Activated naive CD8-positive, alpha-beta T cell (primary cell): ENCODE measurements around the gene MEGF11.

Experiments
- H3K27ac Mint-ChIP-seq: one replicate; pipeline ENCODE4 v1.8.0; 2021; ENCODE audit warnings: mixed read lengths
- H3K27me3 Mint-ChIP-seq: one replicate; pipeline ENCODE4 v1.8.0; 2021; ENCODE audit warnings: mixed read lengths
- H3K36me3 Mint-ChIP-seq: one replicate; pipeline ENCODE4 v1.8.0; 2021; ENCODE audit warnings: mixed read lengths
- H3K4me1 Mint-ChIP-seq: one replicate; pipeline ENCODE4 v1.8.0; 2021; ENCODE audit warnings: low read depth, mixed read lengths
- H3K4me3 Mint-ChIP-seq: one replicate; pipeline ENCODE4 v1.8.0; 2021; ENCODE audit warnings: mild to moderate bottlenecking, mixed read lengths
- H3K9me3 Mint-ChIP-seq: one replicate; pipeline ENCODE4 v1.8.0; 2021; ENCODE audit warnings: low read depth, mixed read lengths

The MEGF11 gene

GRCh38 chr15:66142285-66142684, 111.3 kb downstream of the MEGF11 start:
- Mint-ChIP-seq H3K4me1 (no peaks in the 10 kb centered on the region), H3K27ac (no peak overlapping the region), H3K27me3 (peaks cover 2% of the 10 kb centered on the region), H3K9me3 (no peaks in the 10 kb centered on the region), H3K36me3 (no peaks in the 10 kb centered on the region), H3K4me3 (no peak overlapping the region)

- Mint-ChIP-seq H3K4me1 (peaks cover 14% of the 10 kb centered on the region), H3K36me3 (no peaks in the 10 kb centered on the region), H3K9me3 (no peaks in the 10 kb centered on the region), H3K27me3 (no peaks in the 10 kb centered on the region), H3K27ac (no peak overlapping the region), H3K4me3 (no peak overlapping the region)
Measured at GRCh38 chr15:66139591-66140207, 113.9 kb downstream of the MEGF11 start.

- Mint-ChIP-seq H3K4me1 (peaks cover 14% of the 10 kb centered on the region), H3K27me3 (no peaks in the 10 kb centered on the region), H3K27ac (no peak overlapping the region), H3K9me3 (no peaks in the 10 kb centered on the region), H3K36me3 (no peaks in the 10 kb centered on the region), H3K4me3 (no peak overlapping the region)
Measured at GRCh38 chr15:66138892-66139590, 114.5 kb downstream of the MEGF11 start.

GRCh38 chr15:66138096-66138783, 115.3 kb downstream of the MEGF11 start:
- H3K4me3 Mint-ChIP-seq = no peak overlapping the region
- H3K27me3 Mint-ChIP-seq = no peaks in the 10 kb centered on the region
- H3K4me1 Mint-ChIP-seq = peaks cover 14% of the 10 kb centered on the region
- H3K27ac Mint-ChIP-seq = no peak overlapping the region
- H3K9me3 Mint-ChIP-seq = no peaks in the 10 kb centered on the region
- H3K36me3 Mint-ChIP-seq = no peaks in the 10 kb centered on the region

GRCh38 chr15:66136948-66137347, 116.6 kb downstream of the MEGF11 start:
- Mint-ChIP-seq H3K27ac (no peak overlapping the region), H3K4me1 (peaks cover 14% of the 10 kb centered on the region), H3K4me3 (no peak overlapping the region), H3K36me3 (no peaks in the 10 kb centered on the region), H3K9me3 (no peaks in the 10 kb centered on the region), H3K27me3 (no peaks in the 10 kb centered on the region)

- no peaks in the 10 kb centered on the region for H3K9me3 Mint-ChIP-seq
- no peak overlapping the region for H3K27ac Mint-ChIP-seq
- H3K36me3 Mint-ChIP-seq = no peaks in the 10 kb centered on the region
- no peaks in the 10 kb centered on the region for H3K27me3 Mint-ChIP-seq
- H3K4me1 Mint-ChIP-seq = peaks cover 14% of the 10 kb centered on the region
- H3K4me3 Mint-ChIP-seq = no peak overlapping the region
Measured at GRCh38 chr15:66135664-66136063, 117.9 kb downstream of the MEGF11 start.

- no peaks in the 10 kb centered on the region for H3K27me3 Mint-ChIP-seq
- H3K4me1 Mint-ChIP-seq = peaks cover 14% of the 10 kb centered on the region
- no peaks in the 10 kb centered on the region for H3K36me3 Mint-ChIP-seq
- no peak overlapping the region for H3K27ac Mint-ChIP-seq
- no peak overlapping the region for H3K4me3 Mint-ChIP-seq
- H3K9me3 Mint-ChIP-seq = no peaks in the 10 kb centered on the region
Measured at GRCh38 chr15:66134284-66134683, 119.3 kb downstream of the MEGF11 start.

GRCh38 chr15:66133247-66133885, 120.2 kb downstream of the MEGF11 start:
- Mint-ChIP-seq H3K4me3 (no peak overlapping the region), H3K27me3 (no peaks in the 10 kb centered on the region), H3K9me3 (no peaks in the 10 kb centered on the region), H3K4me1 (peaks cover 14% of the 10 kb centered on the region), H3K27ac (no peak overlapping the region), H3K36me3 (no peaks in the 10 kb centered on the region)

- H3K27ac Mint-ChIP-seq = no peak overlapping the region
- no peak overlapping the region for H3K4me3 Mint-ChIP-seq
- H3K4me1 Mint-ChIP-seq = peaks cover 14% of the 10 kb centered on the region
- no peaks in the 10 kb centered on the region for H3K36me3 Mint-ChIP-seq
- H3K9me3 Mint-ChIP-seq = no peaks in the 10 kb centered on the region
- H3K27me3 Mint-ChIP-seq = no peaks in the 10 kb centered on the region
Measured at GRCh38 chr15:66132251-66132816, 121.2 kb downstream of the MEGF11 start.

- Mint-ChIP-seq H3K9me3 (no peaks in the 10 kb centered on the region), H3K36me3 (no peaks in the 10 kb centered on the region), H3K27ac (no peak overlapping the region), H3K4me3 (no peak overlapping the region), H3K4me1 (peaks cover 14% of the 10 kb centered on the region), H3K27me3 (peaks cover 2% of the 10 kb centered on the region)
Measured at GRCh38 chr15:66131831-66132230, 121.7 kb downstream of the MEGF11 start.

- Mint-ChIP-seq H3K27me3 (peaks cover 2% of the 10 kb centered on the region), H3K36me3 (no peaks in the 10 kb centered on the region), H3K4me1 (peaks cover 14% of the 10 kb centered on the region), H3K9me3 (no peaks in the 10 kb centered on the region), H3K4me3 (no peak overlapping the region), H3K27ac (no peak overlapping the region)
Measured at GRCh38 chr15:66131200-66131599, 122.3 kb downstream of the MEGF11 start.

- Mint-ChIP-seq H3K27me3 (peaks cover 2% of the 10 kb centered on the region), H3K4me1 (peaks cover 9% of the 10 kb centered on the region), H3K9me3 (no peaks in the 10 kb centered on the region), H3K36me3 (no peaks in the 10 kb centered on the region), H3K27ac (no peak overlapping the region), H3K4me3 (no peak overlapping the region)
Measured at GRCh38 chr15:66130496-66131034, 123.0 kb downstream of the MEGF11 start.

- H3K27ac Mint-ChIP-seq = no peak overlapping the region
- H3K4me3 Mint-ChIP-seq = no peak overlapping the region
- peaks cover 2% of the 10 kb centered on the region for H3K27me3 Mint-ChIP-seq
- H3K9me3 Mint-ChIP-seq = no peaks in the 10 kb centered on the region
- H3K36me3 Mint-ChIP-seq = no peaks in the 10 kb centered on the region
- H3K4me1 Mint-ChIP-seq = no peaks in the 10 kb centered on the region
Measured at GRCh38 chr15:66129586-66129985, 124.0 kb downstream of the MEGF11 start.

GRCh38 chr15:66128116-66128680, 125.4 kb downstream of the MEGF11 start:
- H3K9me3 Mint-ChIP-seq = no peaks in the 10 kb centered on the region
- H3K4me3 Mint-ChIP-seq = no peak overlapping the region
- no peaks in the 10 kb centered on the region for H3K4me1 Mint-ChIP-seq
- H3K27me3 Mint-ChIP-seq = peaks cover 2% of the 10 kb centered on the region
- H3K27ac Mint-ChIP-seq = no peak overlapping the region
- no peaks in the 10 kb centered on the region for H3K36me3 Mint-ChIP-seq
